Measurements from ENCODE around the gene UPF3A.

The UPF3A gene

GRCh38 chr13:114314074-114314912, 32.9 kb downstream of the UPF3A start, which contains the start of gene CHAMP1:
Gene CHAMP1, plus strand, starts transcription at chr13:114314503. Its CDS starts 9,340 bp downstream, at chr13:114323843.
- TF ChIP-seq ZFX (IDR thresholded peaks at IDR 0.05) = peak; percentile 94
- no peak for TF ChIP-seq CTCF (conservative IDR thresholded peaks at IDR 0.05)
- H3K27ac ChIP-seq = peak within 1 kb of the TSS; percentile 97

- TF ChIP-seq ZFX (IDR thresholded peaks at IDR 0.05) (no peak), CTCF (conservative IDR thresholded peaks at IDR 0.05) (no peak)
- peak overlapping the region; percentile 97 for H3K27ac ChIP-seq
Observed at GRCh38 chr13:114315074-114315785, 33.8 kb downstream of the UPF3A start.

- TF ChIP-seq CTCF (conservative IDR thresholded peaks at IDR 0.05) (no peak), ZFX (IDR thresholded peaks at IDR 0.05) (no peak)
- no peak overlapping the region for H3K27ac ChIP-seq
Observed at GRCh38 chr13:114318624-114319023, 37.2 kb downstream of the UPF3A start.

- H3K27ac ChIP-seq = no peak overlapping the region
- TF ChIP-seq ZFX (IDR thresholded peaks at IDR 0.05) (no peak), CTCF (conservative IDR thresholded peaks at IDR 0.05) (no peak)
Observed at GRCh38 chr13:114319441-114319913, 38.1 kb downstream of the UPF3A start.

GRCh38 chr13:114320065-114320464, 38.7 kb downstream of the UPF3A start:
- no peak for TF ChIP-seq CTCF (conservative IDR thresholded peaks at IDR 0.05)
- TF ChIP-seq ZFX (IDR thresholded peaks at IDR 0.05) = no peak
- H3K27ac ChIP-seq = no peak overlapping the region

- TF ChIP-seq CTCF (conservative IDR thresholded peaks at IDR 0.05) (no peak), ZFX (IDR thresholded peaks at IDR 0.05) (no peak)
- H3K27ac ChIP-seq = no peak overlapping the region
Observed at GRCh38 chr13:114321256-114321655, 39.9 kb downstream of the UPF3A start.

GRCh38 chr13:114323349-114323748, 41.9 kb downstream of the UPF3A start:
- H3K27ac ChIP-seq = no peak overlapping the region
- TF ChIP-seq CTCF (conservative IDR thresholded peaks at IDR 0.05) (no peak), ZFX (IDR thresholded peaks at IDR 0.05) (no peak)
